Bronchial epithelial cell (primary cell): ENCODE measurements around the gene NFKBIZ. TPM values are rescaled to one million over a fixed set of nuclear protein-coding genes. Genes with fewer than 3 reads are reported as not detected.

Experiments
- DNase-seq: peaks from one replicate; pipeline ENCODE4 v3.0.0-alpha.2; 2010; ENCODE audit warnings: low read depth
- FAIRE-seq: peaks from 2 replicates; lab custom pipeline; 2011; peaks lifted over from hg19 to GRCh38; lab: Jason Lieb, UNC
- H3K27me3 ChIP-seq: 2 replicates; pipeline ENCODE4 v1.5.1; 2011; ENCODE audit warnings: low read length; ENCODE audit not compliant: control insufficient read depth, insufficient read depth
- H3K36me3 ChIP-seq: 2 replicates; pipeline ENCODE4 v1.5.1; 2011; ENCODE audit warnings: low read length; ENCODE audit not compliant: control insufficient read depth, insufficient read depth
- H3K4me3 ChIP-seq: 2 replicates; pipeline ENCODE4 v1.5.1; 2011; ENCODE audit warnings: mild to moderate bottlenecking, low read depth, low read length, control low read depth
- total RNA-seq: library from RNA; depleted of rRNA; stranded (reverse); fragments of >200 nt; gene quantifications from 2 replicates; pipeline ENCODE4 v1.2.1, GENCODE V29; 2014
- TF ChIP-seq, protein P1 (sequence below): IDR thresholded peaks from 2 replicates; pipeline ENCODE4 v1.5.1; 2011; ENCODE audit warnings: mild to moderate bottlenecking, moderate library complexity, low read length, control low read depth, inconsistent platforms; ENCODE audit not compliant: insufficient read depth, severe bottlenecking

NFKBIZ gene
- total RNA-seq, 1 donor from 2014 or later: 40.3 TPM

GRCh38 chr3:101806491-101806890 is 42.8 kb upstream of the NFKBIZ start:
- TF ChIP-seq, protein P1, sequence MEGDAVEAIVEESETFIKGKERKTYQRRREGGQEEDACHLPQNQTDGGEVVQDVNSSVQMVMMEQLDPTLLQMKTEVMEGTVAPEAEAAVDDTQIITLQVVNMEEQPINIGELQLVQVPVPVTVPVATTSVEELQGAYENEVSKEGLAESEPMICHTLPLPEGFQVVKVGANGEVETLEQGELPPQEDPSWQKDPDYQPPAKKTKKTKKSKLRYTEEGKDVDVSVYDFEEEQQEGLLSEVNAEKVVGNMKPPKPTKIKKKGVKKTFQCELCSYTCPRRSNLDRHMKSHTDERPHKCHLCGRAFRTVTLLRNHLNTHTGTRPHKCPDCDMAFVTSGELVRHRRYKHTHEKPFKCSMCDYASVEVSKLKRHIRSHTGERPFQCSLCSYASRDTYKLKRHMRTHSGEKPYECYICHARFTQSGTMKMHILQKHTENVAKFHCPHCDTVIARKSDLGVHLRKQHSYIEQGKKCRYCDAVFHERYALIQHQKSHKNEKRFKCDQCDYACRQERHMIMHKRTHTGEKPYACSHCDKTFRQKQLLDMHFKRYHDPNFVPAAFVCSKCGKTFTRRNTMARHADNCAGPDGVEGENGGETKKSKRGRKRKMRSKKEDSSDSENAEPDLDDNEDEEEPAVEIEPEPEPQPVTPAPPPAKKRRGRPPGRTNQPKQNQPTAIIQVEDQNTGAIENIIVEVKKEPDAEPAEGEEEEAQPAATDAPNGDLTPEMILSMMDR: no peak

DNA sequence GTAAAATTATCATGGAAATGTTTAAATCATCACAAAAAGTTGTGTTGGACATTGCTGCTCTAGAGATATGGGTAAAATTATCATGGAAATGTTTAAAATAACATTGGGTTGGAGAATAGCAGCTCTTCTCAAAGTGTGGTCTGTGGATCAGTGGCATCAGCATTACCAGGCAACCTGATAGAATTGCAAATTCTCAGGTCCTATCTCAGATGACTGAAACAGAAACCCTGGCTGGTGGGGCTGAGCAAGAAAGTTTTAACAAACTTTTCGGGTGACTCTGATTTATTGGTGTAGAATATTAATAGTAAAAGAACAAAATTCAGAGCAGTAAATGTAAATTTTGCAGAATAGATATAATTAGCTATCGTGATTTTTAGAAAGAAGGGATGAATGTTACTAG is 41.4 kb upstream of the NFKBIZ start:
- no peak for DNase-seq
- no peaks in the 10 kb centered on the region for H3K27me3 ChIP-seq
- TF ChIP-seq, protein P1: no peak
- FAIRE-seq: no peak
- H3K4me3 ChIP-seq: no peak overlapping the region
- H3K36me3 ChIP-seq: no peaks in the 10 kb centered on the region

More at GRCh38 chr3:101806491-101806890, 42.8 kb upstream of the NFKBIZ start:
- no peak for DNase-seq
- no peak for FAIRE-seq
- Histone ChIP-seq H3K4me3 (no peak overlapping the region), H3K27me3 (no peaks in the 10 kb centered on the region), H3K36me3 (no peaks in the 10 kb centered on the region)

- no peak for FAIRE-seq
- peak; percentile 46 for DNase-seq
- H3K4me3 ChIP-seq: no peak overlapping the region
- H3K36me3 ChIP-seq: no peaks in the 10 kb centered on the region
- no peaks in the 10 kb centered on the region for H3K27me3 ChIP-seq
- TF ChIP-seq, protein P1: peak; percentile 54
Measured at GRCh38 chr3:101809178-101810021, 39.9 kb upstream of the NFKBIZ start.

DNA sequence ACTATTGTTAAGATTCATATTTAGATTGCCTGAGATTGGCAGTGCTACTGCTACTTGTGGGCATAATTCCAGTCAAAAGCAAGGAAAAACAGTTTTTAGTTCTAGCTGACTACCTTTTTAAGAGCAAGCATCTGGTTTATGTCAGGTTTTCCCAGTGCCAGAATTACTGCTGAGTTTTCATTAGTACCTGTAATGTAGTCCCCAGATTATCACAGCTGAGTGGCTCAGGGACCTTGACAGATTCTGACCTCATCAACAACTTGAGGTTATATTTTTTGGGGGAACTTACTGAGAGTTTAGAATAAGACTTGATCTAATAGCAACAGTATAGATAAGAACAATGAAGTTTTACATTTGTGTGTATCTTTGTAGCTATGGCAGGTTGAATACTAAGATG is 39.3 kb upstream of the NFKBIZ start:
- TF ChIP-seq, protein P1: no peak
- H3K27me3 ChIP-seq: no peaks in the 10 kb centered on the region
- H3K36me3 ChIP-seq: no peaks in the 10 kb centered on the region
- no peak overlapping the region for H3K4me3 ChIP-seq
- no peak for FAIRE-seq
- DNase-seq: no peak

DNA sequence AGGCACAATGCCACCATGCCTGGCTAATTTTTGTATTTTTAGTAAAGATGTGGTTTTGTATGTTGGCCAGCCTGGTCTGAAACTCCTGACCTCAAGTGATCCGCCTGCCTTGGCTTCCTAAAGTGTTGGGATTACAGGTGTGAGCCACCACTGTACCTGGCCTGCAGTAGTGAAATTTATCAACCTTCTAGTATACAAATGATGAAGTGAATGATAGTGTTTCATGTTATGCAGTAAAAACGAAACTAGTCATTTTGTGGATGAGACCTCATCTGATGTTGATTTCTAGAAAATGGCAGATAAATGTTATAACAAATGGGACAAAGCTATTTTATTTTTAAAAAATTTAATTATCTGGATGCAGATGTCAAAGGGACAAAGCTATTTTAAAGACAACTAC is 37.4 kb upstream of the NFKBIZ start:
- DNase-seq (no peak), FAIRE-seq (no peak)
- Histone ChIP-seq H3K4me3 (no peak overlapping the region), H3K36me3 (no peaks in the 10 kb centered on the region), H3K27me3 (no peaks in the 10 kb centered on the region)
- TF ChIP-seq, protein P1: no peak
